ENCODE results near the gene CWC27.

GRCh38 chr5:65061974-65062353 is 293.2 kb downstream of the CWC27 start:
- TF ChIP-seq POLR2AphosphoS5 (IDR thresholded peaks at IDR 0.05; ENCODE audit: low read depth, low read length): no peak
- TF ChIP-seq POLR2A (IDR thresholded peaks at IDR 0.05; ENCODE audit: low read depth, low read length): no peak
